22Rv1 (cell line): ENCODE data around the gene ALDH1L1.

Source experiments
- CTCF ChIP-seq: fragments of 450-650 bp; IDR thresholded peaks from 2 replicates; pipeline ENCODE4 v1.5.1; 2017; ENCODE audit warnings: mild to moderate bottlenecking
- ZFX ChIP-seq: fragments of 450-650 bp; IDR thresholded peaks from 2 replicates; pipeline ENCODE4 v1.6.1; 2017; ENCODE audit warnings: antibody characterized with exemption, borderline replicate concordance

GRCh38 chr3:126084768-126085180 lies 95.6 kb downstream of the ALDH1L1 start:
- TF ChIP-seq CTCF = no peak
- no peak for TF ChIP-seq ZFX
